ENCODE results near the gene WAPL. TPM values are rescaled to one million over a fixed set of nuclear protein-coding genes. Genes with fewer than 3 reads are reported as not detected.

The WAPL gene
- total RNA-seq, 1 experiment from 2014 or later: 48.0 TPM

DNA sequence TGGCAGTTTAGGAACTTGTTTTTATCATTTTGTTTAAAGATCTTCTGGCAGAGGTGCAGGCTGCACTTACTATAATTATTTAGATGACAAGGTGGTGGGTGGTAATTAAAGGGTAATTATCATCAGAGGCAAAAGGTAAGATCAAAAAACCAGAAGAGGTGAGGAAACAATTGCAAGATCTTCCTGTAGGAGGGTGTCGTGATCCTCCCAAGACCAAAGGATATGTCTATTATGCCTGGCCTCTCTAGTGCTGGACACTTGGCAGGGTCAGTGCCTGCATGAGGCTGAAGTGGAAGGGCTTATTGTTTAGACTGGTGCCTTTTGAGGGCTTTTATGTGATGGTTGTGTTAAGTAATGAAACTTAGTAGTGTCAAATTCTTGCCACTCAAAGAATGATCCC lies 1.8 kb upstream of the WAPL start:
- peaks cover 31% of the 10 kb centered on the region for H3K4me1 Mint-ChIP-seq
- DNase-seq (ENCODE audit: low spot score): no peak
- no peaks in the 10 kb centered on the region for H3K9me3 Mint-ChIP-seq

DNA sequence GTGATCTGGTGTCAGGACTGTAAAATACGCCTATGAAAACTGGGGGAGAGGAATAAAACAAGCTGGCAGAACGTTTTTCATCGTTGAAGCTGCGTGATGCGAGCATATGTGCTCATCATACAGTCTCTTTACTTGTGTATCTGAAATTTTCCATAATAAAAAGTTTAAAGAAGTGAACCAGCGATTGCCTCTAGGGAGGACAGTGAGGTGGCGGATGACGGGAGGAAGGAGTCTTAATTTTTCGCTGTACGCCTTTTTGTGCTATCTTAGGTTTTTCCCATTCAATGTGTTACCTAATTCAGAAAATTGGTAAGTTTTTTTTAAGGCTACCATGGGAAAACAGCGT lies 891 bp upstream of the WAPL start:
- Mint-ChIP-seq H3K4me3 (peak overlapping the region; percentile 88), H3K27ac (peak overlapping the region; percentile 85; the same call in 1 of the 2 replicates)
- CTCF ChIA-PET: interaction anchor here (0.6 to 2.2 kb wide), 8 partner anchors 12 to 171 kb away, joined by 3 to 17 read pairs (median 4); no protein-coding TSS in a partner anchor
- no peak for TF ChIP-seq GRHL2 (CRISPR knock-in tag; IDR thresholded peaks at IDR 0.05; ENCODE audit: insufficient replicate concordance, severe bottlenecking)
- TF ChIP-seq SP1 (CRISPR knock-in tag; conservative IDR thresholded peaks at IDR 0.05): no peak
- TF ChIP-seq FOXJ3 (CRISPR knock-in tag; IDR thresholded peaks at IDR 0.05; ENCODE audit: borderline replicate concordance): no peak
- TF ChIP-seq, protein P1, sequence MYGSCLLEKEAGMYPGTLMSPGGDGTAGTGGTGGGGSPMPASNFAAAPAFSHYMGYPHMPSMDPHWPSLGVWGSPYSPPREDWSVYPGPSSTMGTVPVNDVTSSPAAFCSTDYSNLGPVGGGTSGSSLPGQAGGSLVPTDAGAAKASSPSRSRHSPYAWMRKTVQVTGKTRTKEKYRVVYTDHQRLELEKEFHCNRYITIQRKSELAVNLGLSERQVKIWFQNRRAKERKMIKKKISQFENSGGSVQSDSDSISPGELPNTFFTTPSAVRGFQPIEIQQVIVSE (CRISPR knock-in tag; IDR thresholded peaks at IDR 0.05; ENCODE audit: borderline replicate concordance): no peak
- no peak for TF ChIP-seq ZNF219 (CRISPR knock-in tag; IDR thresholded peaks at IDR 0.05; ENCODE audit: borderline replicate concordance)
- TF ChIP-seq, protein P2, sequence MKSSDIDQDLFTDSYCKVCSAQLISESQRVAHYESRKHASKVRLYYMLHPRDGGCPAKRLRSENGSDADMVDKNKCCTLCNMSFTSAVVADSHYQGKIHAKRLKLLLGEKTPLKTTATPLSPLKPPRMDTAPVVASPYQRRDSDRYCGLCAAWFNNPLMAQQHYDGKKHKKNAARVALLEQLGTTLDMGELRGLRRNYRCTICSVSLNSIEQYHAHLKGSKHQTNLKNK (CRISPR knock-in tag; IDR thresholded peaks at IDR 0.05): no peak
- TF ChIP-seq, protein P3, sequence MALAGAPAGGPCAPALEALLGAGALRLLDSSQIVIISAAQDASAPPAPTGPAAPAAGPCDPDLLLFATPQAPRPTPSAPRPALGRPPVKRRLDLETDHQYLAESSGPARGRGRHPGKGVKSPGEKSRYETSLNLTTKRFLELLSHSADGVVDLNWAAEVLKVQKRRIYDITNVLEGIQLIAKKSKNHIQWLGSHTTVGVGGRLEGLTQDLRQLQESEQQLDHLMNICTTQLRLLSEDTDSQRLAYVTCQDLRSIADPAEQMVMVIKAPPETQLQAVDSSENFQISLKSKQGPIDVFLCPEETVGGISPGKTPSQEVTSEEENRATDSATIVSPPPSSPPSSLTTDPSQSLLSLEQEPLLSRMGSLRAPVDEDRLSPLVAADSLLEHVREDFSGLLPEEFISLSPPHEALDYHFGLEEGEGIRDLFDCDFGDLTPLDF (CRISPR knock-in tag; IDR thresholded peaks at IDR 0.05): no peak

More for the DNA sequence above, 1.8 kb upstream of the WAPL start:
- peak overlapping the region; percentile 88 for H3K4me3 Mint-ChIP-seq
- no peak overlapping the region for H3K27ac Mint-ChIP-seq
- no peak for TF ChIP-seq SOX15 (CRISPR knock-in tag; IDR thresholded peaks at IDR 0.05)
- TF ChIP-seq, protein P4, sequence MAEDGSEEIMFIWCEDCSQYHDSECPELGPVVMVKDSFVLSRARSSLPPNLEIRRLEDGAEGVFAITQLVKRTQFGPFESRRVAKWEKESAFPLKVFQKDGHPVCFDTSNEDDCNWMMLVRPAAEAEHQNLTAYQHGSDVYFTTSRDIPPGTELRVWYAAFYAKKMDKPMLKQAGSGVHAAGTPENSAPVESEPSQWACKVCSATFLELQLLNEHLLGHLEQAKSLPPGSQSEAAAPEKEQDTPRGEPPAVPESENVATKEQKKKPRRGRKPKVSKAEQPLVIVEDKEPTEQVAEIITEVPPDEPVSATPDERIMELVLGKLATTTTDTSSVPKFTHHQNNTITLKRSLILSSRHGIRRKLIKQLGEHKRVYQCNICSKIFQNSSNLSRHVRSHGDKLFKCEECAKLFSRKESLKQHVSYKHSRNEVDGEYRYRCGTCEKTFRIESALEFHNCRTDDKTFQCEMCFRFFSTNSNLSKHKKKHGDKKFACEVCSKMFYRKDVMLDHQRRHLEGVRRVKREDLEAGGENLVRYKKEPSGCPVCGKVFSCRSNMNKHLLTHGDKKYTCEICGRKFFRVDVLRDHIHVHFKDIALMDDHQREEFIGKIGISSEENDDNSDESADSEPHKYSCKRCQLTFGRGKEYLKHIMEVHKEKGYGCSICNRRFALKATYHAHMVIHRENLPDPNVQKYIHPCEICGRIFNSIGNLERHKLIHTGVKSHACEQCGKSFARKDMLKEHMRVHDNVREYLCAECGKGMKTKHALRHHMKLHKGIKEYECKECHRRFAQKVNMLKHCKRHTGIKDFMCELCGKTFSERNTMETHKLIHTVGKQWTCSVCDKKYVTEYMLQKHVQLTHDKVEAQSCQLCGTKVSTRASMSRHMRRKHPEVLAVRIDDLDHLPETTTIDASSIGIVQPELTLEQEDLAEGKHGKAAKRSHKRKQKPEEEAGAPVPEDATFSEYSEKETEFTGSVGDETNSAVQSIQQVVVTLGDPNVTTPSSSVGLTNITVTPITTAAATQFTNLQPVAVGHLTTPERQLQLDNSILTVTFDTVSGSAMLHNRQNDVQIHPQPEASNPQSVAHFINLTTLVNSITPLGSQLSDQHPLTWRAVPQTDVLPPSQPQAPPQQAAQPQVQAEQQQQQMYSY (CRISPR knock-in tag; IDR thresholded peaks at IDR 0.05): no peak
- TF ChIP-seq RORB (CRISPR knock-in tag; IDR thresholded peaks at IDR 0.05): no peak
- TF ChIP-seq, protein P5, sequence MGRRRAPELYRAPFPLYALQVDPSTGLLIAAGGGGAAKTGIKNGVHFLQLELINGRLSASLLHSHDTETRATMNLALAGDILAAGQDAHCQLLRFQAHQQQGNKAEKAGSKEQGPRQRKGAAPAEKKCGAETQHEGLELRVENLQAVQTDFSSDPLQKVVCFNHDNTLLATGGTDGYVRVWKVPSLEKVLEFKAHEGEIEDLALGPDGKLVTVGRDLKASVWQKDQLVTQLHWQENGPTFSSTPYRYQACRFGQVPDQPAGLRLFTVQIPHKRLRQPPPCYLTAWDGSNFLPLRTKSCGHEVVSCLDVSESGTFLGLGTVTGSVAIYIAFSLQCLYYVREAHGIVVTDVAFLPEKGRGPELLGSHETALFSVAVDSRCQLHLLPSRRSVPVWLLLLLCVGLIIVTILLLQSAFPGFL (CRISPR knock-in tag; IDR thresholded peaks at IDR 0.05; ENCODE audit: borderline replicate concordance): no peak
- TF ChIP-seq CREB1 (CRISPR knock-in tag; IDR thresholded peaks at IDR 0.05): no peak
- no peak for TF ChIP-seq ZNF423 (CRISPR knock-in tag; IDR thresholded peaks at IDR 0.05)
- no peak for TF ChIP-seq SP1 (CRISPR knock-in tag; conservative IDR thresholded peaks at IDR 0.05)
- TF ChIP-seq IRF2 (CRISPR knock-in tag; IDR thresholded peaks at IDR 0.05; ENCODE audit: borderline replicate concordance, low read depth): no peak
- TF ChIP-seq, protein P6, sequence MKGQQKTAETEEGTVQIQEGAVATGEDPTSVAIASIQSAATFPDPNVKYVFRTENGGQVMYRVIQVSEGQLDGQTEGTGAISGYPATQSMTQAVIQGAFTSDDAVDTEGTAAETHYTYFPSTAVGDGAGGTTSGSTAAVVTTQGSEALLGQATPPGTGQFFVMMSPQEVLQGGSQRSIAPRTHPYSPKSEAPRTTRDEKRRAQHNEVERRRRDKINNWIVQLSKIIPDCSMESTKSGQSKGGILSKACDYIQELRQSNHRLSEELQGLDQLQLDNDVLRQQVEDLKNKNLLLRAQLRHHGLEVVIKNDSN (CRISPR knock-in tag; IDR thresholded peaks at IDR 0.05): no peak
- no peak for TF ChIP-seq ZNF138 (CRISPR knock-in tag; conservative IDR thresholded peaks at IDR 0.05)
- TF ChIP-seq, protein P3 (CRISPR knock-in tag; IDR thresholded peaks at IDR 0.05): no peak
- TF ChIP-seq ZNF396 (CRISPR knock-in tag; IDR thresholded peaks at IDR 0.05; ENCODE audit: borderline replicate concordance): no peak
- no peak for TF ChIP-seq HMGA2 (CRISPR knock-in tag; IDR thresholded peaks at IDR 0.05)
- TF ChIP-seq, protein P7, sequence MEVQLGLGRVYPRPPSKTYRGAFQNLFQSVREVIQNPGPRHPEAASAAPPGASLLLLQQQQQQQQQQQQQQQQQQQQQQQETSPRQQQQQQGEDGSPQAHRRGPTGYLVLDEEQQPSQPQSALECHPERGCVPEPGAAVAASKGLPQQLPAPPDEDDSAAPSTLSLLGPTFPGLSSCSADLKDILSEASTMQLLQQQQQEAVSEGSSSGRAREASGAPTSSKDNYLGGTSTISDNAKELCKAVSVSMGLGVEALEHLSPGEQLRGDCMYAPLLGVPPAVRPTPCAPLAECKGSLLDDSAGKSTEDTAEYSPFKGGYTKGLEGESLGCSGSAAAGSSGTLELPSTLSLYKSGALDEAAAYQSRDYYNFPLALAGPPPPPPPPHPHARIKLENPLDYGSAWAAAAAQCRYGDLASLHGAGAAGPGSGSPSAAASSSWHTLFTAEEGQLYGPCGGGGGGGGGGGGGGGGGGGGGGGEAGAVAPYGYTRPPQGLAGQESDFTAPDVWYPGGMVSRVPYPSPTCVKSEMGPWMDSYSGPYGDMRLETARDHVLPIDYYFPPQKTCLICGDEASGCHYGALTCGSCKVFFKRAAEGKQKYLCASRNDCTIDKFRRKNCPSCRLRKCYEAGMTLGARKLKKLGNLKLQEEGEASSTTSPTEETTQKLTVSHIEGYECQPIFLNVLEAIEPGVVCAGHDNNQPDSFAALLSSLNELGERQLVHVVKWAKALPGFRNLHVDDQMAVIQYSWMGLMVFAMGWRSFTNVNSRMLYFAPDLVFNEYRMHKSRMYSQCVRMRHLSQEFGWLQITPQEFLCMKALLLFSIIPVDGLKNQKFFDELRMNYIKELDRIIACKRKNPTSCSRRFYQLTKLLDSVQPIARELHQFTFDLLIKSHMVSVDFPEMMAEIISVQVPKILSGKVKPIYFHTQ (CRISPR knock-in tag; IDR thresholded peaks at IDR 0.05): no peak
- TF ChIP-seq EMX1 (CRISPR knock-in tag; IDR thresholded peaks at IDR 0.05): no peak
- TF ChIP-seq ZNF416 (CRISPR knock-in tag; IDR thresholded peaks at IDR 0.05): no peak
- no peak for TF ChIP-seq NR1H2 (CRISPR knock-in tag; IDR thresholded peaks at IDR 0.05)
- H3K36me3 Mint-ChIP-seq: no peaks in the 10 kb centered on the region; the same call in 1 of the 2 replicates
- POLR2A ChIA-PET: no interaction called here
- ATAC-seq: no peak
- H3K27me3 Mint-ChIP-seq (ENCODE audit: low read depth): no peaks in the 10 kb centered on the region
- CTCF ChIA-PET: interaction anchor here (1.0 to 1.8 kb wide), 2 partner anchors 62 to 64 kb away, joined by 5 to 6 read pairs; no protein-coding TSS in a partner anchor

More for the DNA sequence above, 891 bp upstream of the WAPL start:
- Mint-ChIP-seq H3K9me3 (no peaks in the 10 kb centered on the region), H3K27me3 (ENCODE audit: low read depth) (no peaks in the 10 kb centered on the region), H3K36me3 (peaks cover 8% of the 10 kb centered on the region), H3K4me1 (peaks cover 31% of the 10 kb centered on the region)
- ATAC-seq: no peak
- POLR2A ChIA-PET: interaction anchor here (0.7 to 2.2 kb wide), 3 partner anchors 13 to 133 kb away, joined by 3 to 13 read pairs (median 7); no protein-coding TSS in a partner anchor
- no peak for DNase-seq (ENCODE audit: low spot score)

Measured in WTC11 (cell line).